Type B pancreatic cell (in vitro differentiated cells): Measurements from ENCODE around the gene SPC25. TPM values are rescaled to one million over a fixed set of nuclear protein-coding genes. Genes with fewer than 3 reads are reported as not detected.

Experiments
- DNase-seq: peaks from one replicate; pipeline ENCODE4 v3.0.0; 2021; ENCODE audit warnings: mixed read lengths; ENCODE audit not compliant: unreplicated experiment; ENCODE audit errors: extremely low spot score
- H3K27ac Mint-ChIP-seq: 2 replicates; pipeline ENCODE4 v1.8.0; 2021; ENCODE audit warnings: mild to moderate bottlenecking, mixed read lengths
- H3K27me3 Mint-ChIP-seq: 2 replicates; pipeline ENCODE4 v1.8.0; 2021; ENCODE audit warnings: mixed read lengths
- H3K36me3 Mint-ChIP-seq: 2 replicates; pipeline ENCODE4 v1.8.0; 2021; ENCODE audit warnings: mixed read lengths
- H3K4me1 Mint-ChIP-seq: one replicate; pipeline ENCODE4 v1.8.0; 2021; ENCODE audit warnings: mixed read lengths; ENCODE audit not compliant: unreplicated experiment
- H3K4me3 Mint-ChIP-seq: 2 replicates; pipeline ENCODE4 v1.8.0; 2021; ENCODE audit warnings: mild to moderate bottlenecking, mixed read lengths
- H3K9me3 Mint-ChIP-seq: 2 replicates; pipeline ENCODE4 v1.8.0; 2021; ENCODE audit warnings: mixed read lengths
- total RNA-seq: library from RNA; stranded (reverse); gene quantifications from 2 replicates; pipeline ENCODE4 v1.2.1, GENCODE V29; 2021; ENCODE audit warnings: low replicate concordance
- TF ChIP-seq, protein P1 (sequence below): fragments of 200-600 bp; sonication (generic); conservative IDR thresholded peaks from 2 replicates; pipeline ENCODE4 v1.5.0; 2021; ENCODE audit warnings: antibody characterized with exemption, mild to moderate bottlenecking

The SPC25 gene
- total RNA-seq, 1 donor from 2014 or later: 25.2 TPM

DNA sequence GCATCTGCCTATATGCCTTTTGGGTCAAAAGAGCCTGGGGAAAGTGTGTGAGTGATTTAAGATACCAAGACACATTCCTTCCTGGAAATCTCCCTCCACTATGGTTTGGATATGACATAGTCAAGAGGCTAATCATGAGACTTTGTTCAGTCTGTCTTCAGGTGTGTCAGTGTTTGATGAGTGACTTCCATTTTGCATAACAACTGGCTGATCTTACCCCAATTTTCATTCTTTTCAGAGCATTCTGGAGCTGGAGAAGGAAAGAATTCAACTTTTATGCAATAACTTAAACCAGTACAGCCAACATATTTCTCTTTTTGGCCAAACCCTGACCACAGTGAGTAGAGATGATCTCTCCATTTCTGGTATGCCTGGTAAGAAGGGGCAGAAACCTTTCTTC, 39.4 kb downstream of the SPC25 start:
- Mint-ChIP-seq H3K4me3 (no peak overlapping the region), H3K27me3 (no peaks in the 10 kb centered on the region), H3K9me3 (no peaks in the 10 kb centered on the region), H3K36me3 (peaks cover 17% of the 10 kb centered on the region), H3K4me1 (no peaks in the 10 kb centered on the region), H3K27ac (no peak overlapping the region)
- DNase-seq: no peak
- TF ChIP-seq, protein P1, sequence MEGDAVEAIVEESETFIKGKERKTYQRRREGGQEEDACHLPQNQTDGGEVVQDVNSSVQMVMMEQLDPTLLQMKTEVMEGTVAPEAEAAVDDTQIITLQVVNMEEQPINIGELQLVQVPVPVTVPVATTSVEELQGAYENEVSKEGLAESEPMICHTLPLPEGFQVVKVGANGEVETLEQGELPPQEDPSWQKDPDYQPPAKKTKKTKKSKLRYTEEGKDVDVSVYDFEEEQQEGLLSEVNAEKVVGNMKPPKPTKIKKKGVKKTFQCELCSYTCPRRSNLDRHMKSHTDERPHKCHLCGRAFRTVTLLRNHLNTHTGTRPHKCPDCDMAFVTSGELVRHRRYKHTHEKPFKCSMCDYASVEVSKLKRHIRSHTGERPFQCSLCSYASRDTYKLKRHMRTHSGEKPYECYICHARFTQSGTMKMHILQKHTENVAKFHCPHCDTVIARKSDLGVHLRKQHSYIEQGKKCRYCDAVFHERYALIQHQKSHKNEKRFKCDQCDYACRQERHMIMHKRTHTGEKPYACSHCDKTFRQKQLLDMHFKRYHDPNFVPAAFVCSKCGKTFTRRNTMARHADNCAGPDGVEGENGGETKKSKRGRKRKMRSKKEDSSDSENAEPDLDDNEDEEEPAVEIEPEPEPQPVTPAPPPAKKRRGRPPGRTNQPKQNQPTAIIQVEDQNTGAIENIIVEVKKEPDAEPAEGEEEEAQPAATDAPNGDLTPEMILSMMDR: no peak

DNA sequence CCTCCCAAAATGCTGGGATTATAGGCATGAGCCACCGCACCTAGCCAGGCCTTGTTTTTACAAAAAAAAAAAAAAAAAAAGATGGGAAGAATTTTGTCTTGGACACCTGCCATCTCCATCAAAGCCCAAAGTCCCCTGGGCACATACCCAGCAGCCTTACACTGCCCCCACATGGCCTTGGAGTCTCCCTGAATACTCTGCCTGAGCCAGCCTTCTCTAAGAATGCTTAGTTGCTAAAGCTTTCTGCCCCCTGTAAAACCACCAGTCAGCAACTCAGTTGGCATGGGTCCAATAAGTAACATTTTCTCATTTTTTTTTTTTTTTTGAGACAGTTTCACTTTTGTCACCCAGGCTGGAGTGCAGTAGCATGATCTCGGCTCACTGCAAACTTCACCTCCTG, 40.6 kb downstream of the SPC25 start:
- Mint-ChIP-seq H3K27me3 (no peaks in the 10 kb centered on the region), H3K27ac (no peak overlapping the region), H3K4me3 (no peak overlapping the region), H3K36me3 (peaks cover 14% of the 10 kb centered on the region), H3K9me3 (no peaks in the 10 kb centered on the region), H3K4me1 (no peaks in the 10 kb centered on the region)
- DNase-seq: no peak
- TF ChIP-seq, protein P1: no peak

DNA sequence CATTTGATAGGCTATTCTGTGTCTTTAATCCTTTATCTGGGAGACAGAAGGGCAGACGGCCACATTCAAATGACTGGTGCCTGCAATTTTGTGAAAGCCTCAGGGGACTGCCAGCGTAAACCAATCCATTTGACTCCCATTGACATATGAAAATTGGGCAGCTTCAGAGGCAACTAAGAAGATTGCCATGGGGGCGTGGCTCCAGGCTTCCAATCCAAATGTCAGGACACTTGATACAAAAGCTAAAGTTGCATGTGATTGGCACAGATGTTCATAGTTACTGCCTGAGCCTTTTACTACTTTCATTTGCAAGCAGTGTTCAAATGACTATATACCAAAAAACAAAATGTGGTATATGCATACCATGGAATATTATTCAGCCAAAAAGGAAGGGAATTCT, 42.0 kb downstream of the SPC25 start:
- Mint-ChIP-seq H3K27me3 (no peaks in the 10 kb centered on the region), H3K27ac (no peak overlapping the region), H3K36me3 (peaks cover 5% of the 10 kb centered on the region), H3K4me3 (no peak overlapping the region), H3K9me3 (no peaks in the 10 kb centered on the region), H3K4me1 (no peaks in the 10 kb centered on the region)
- DNase-seq: no peak
- TF ChIP-seq, protein P1: no peak

DNA sequence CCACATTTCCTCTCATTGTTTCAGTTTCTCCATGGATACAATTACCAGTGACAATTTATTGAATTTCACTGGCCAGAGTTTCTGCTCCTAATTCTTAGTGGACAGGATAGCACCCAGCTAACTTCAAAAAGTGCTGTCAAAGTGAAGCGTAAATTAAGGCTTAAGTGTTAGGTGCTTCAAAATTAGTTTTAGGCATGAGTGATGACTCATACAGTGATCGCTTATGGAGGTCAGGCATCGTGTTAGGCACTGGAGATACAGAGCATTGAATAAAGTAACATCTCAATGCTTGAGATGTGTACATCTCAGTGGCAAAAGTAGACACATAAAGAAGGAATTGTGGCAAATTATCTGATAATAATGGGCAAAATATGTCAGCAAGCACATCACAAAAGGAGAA, 47.0 kb downstream of the SPC25 start:
- TF ChIP-seq, protein P1: no peak

DNA sequence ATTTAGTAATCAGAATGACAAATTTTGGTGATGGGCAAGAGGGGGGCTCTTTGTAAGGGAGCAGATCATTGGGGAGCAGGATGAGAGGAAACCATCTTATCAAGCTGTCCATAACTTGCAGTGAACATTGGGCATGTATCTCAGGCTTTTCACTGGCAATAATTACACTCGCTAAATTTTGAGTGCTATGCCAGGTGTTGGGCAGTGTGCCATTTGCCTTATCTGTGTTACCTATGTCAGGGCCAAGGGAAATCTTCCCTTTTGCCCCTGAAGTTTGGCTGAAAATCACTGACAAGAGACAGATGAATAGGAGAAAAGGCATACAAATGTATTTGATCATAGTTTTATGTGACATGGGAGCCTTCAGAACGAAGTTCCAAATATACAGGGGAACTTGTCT, 48.8 kb downstream of the SPC25 start:
- TF ChIP-seq, protein P1: no peak
- Mint-ChIP-seq H3K27me3 (no peaks in the 10 kb centered on the region), H3K4me3 (no peak overlapping the region), H3K9me3 (no peaks in the 10 kb centered on the region), H3K36me3 (no peaks in the 10 kb centered on the region), H3K27ac (no peak overlapping the region), H3K4me1 (no peaks in the 10 kb centered on the region)
- DNase-seq: no peak

More for the DNA sequence above, 47.0 kb downstream of the SPC25 start:
- no peak for DNase-seq
- no peak overlapping the region for H3K4me3 Mint-ChIP-seq
- H3K36me3 Mint-ChIP-seq: no peaks in the 10 kb centered on the region
- H3K9me3 Mint-ChIP-seq: no peaks in the 10 kb centered on the region
- H3K27ac Mint-ChIP-seq: no peak overlapping the region
- H3K4me1 Mint-ChIP-seq: no peaks in the 10 kb centered on the region
- H3K27me3 Mint-ChIP-seq: no peaks in the 10 kb centered on the region

DNA sequence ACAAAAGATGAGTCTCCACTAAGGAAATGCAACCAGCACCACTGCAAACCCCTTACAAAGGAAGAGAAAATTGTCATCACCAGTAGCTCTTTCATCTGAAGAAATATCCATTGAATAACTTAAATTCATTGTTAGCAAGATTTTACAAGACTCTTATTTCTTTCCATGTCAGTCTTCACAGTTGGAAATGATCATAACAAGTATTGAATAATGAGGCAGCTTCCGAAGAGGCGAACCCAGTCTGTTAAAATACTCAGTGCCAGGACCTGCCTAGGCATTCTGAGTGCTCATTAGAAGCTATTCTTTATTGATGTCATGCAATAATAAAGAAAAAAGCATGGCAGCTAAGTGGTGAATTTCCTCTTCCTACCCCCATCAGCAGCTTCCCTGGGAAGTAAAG, 54.3 kb downstream of the SPC25 start:
- no peak overlapping the region for H3K4me3 Mint-ChIP-seq

More for the DNA sequence above, 54.3 kb downstream of the SPC25 start:
- no peaks in the 10 kb centered on the region for H3K9me3 Mint-ChIP-seq
- H3K27ac Mint-ChIP-seq: no peak overlapping the region
- H3K36me3 Mint-ChIP-seq: no peaks in the 10 kb centered on the region
- no peak for DNase-seq
- H3K27me3 Mint-ChIP-seq: no peaks in the 10 kb centered on the region
- no peaks in the 10 kb centered on the region for H3K4me1 Mint-ChIP-seq
- TF ChIP-seq, protein P1: no peak
